Left renal pelvis (tissue), 4 donors: ENCODE measurements around the gene LRP11. TPM values are rescaled to one million over a fixed set of nuclear protein-coding genes. Genes with fewer than 3 reads are reported as not detected.
"Not testable (repeated sequence)": the region's sequence is repeated elsewhere in the genome, so short reads cannot be mapped to it uniquely, and the experiment has no call there.

ENCODE experiments used
- DNase-seq, 4 donors: peaks; one replicate each; pipeline ENCODE4 v3.0.0-alpha.2; 2013; ENCODE audit warnings: low read depth in 4 of 4, low spot score in 3 of 4
- polyA plus RNA-seq, 4 donors: library from polyadenylated mRNA; unstranded; fragments of 120-200 nt; gene quantifications; one replicate each; pipeline ENCODE4 v1.2.1, GENCODE V29; 2013; ENCODE audit not compliant: insufficient read length in 4 of 4

LRP11 gene
- polyA plus RNA-seq, 4 donors = 33.3 to 49.1 (median 36.2) TPM

- no peak for DNase-seq
Observed at GRCh38 chr6:149898966-149899365, 34.8 kb upstream of the LRP11 start.

DNA sequence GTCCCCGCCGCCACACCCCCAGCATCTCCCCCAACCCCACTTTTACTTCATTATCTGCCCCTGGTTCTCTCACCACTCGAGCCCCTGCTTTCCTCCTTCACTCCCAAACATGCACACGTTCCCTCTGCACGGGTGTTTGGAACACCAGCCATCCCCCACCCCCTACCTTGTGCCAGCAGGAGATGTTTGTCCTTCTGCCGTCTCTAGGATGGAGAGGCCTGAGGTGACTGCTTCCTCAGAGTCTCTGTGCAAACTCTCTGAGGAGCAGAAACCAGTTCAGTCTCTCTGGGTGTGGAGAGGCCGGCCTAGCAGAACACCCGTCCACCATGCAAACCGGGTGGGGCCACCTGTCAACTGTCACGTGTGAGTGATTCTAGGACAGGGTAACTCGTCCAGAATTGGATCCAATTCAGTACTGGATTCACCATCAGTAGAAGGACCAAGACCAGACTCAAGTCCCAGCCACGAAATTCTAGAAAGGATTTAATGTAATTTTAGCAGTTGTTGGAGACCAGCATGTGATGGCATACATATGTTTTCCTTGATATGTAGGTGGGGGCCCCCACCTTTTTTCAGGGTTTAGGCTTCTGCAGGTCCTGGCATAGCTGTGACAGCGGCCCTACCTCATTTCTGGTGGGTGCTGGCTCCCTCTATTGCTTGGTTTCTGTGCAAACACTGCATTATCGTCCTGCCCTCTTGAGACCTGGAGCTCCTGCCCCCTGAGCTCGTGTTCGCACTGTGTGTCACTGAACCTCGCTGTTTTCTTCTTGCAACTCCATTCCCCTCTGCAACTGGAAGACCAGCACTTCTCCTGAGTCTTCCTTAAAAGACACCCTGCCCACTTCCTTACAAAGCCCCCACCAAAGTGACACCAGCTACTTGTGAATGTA lies 33.9 kb upstream of the LRP11 start, which contains the start of gene RAET1E:
TSS of gene RAET1E (minus strand) at position 259 of the 890 bp plus-strand sequence. CDS start 7,212 bp downstream, outside the sequence.
- no peak for DNase-seq

- DNase-seq = no peak
Observed at GRCh38 chr6:149897015-149897697, 33.0 kb upstream of the LRP11 start.

DNA sequence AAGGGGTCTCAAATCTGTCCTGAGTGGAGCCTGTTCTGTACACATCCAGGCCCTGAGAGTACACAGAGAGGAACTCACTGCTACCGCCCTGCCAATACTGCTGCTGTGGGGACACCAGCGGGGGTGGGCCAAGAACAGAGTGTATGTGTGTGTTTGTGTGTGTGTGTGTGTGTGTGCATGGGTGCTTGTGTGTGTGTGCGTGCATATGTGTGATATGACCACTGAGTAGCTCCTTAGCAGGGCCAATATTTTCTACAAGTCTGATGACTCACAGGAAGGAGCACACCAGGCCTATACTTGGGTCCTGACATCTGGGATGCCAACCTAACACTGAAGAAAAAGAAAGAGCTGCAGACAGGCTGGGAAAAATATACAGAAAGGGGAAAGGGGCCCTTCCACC lies 32.3 kb upstream of the LRP11 start:
- no peak for DNase-seq

DNA sequence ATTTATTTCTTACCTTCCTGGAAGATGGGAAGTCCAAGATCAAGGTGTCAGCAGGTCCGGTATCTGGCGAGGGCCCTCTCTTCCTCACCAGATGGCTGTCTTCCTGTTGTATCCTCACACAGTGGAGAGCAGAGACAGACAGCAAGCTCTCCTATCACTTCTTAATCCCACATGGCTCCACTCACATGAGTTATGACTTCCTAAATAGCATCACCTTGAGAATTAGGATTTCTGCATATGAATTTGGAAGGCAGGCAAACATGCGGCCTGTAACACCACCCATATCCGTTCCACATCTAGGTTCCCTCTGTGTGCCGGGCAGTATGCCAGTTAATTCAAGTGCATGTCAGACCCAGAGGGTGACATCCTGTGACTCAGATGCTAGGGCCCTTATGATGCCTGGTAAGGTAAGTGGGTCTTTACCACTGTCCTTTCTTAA lies 31.7 kb upstream of the LRP11 start:
- no peak for DNase-seq

DNA sequence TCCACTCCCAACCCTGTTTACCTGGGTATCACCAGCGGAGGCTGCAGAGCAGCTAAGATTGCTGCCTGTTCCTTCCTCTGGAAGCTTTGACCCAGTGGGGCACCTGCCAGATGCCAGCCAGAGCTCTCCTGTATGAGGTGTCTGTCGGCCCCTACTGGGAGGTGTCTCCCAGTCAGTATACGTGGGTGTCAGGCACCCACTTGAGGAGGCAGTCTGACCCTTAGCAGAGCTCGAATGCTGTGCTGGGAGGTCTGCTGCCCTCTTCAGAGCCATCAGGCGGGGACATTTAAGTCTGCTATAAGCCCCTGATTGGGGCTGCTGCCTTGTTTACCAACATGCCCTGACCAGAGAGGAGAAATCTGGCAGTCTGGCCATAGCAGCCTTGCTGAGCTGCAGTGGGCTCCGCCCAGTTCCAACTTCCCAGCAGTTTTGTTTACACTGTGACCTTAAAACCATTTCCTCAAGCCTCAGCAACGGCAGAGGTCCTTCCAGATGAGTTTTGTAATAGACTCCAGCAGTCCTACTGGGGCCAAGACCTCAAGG lies 31.0 kb upstream of the LRP11 start:
- DNase-seq = no peak

DNA sequence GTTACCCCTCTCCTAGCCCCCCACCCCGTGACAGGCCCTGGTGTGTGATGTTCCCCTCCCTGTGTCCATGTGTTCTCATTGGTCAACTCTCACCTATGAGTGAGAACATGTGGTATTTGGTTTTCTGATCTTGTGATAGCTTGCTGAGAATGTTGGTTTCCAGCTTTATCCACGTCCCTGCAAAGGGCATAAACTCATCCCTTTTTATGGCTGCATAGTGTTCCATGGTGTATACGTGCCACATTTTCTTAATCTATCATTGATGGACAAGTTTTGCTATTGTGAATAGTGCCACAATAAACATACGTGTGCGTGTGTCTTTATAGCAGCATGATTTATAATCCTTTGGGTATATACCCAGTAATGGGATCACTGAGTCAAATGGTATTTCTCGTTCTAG lies 27.7 kb upstream of the LRP11 start:
- DNase-seq = not testable (repeated sequence)

DNA sequence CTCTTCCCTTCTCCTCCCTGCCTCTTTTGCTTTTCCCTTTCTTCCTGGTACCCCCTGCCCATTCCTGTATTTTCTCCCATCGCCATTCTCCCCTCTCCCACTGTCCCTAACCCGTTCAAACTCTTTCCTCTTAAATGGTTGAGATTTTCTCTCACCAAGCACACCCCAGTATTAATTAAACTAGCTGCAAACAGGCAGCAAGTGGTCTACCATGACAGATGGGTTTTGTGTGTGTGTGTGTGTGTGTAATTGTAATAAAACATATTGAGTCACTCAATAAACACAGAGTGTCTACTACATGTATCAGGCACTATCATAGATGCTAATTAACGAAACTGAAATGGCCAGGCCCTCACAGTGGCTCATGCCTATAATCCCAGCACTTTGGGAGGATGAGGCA lies 27.1 kb upstream of the LRP11 start:
- DNase-seq = no peak

GRCh38 chr6:149890629-149891045 lies 26.5 kb upstream of the LRP11 start:
- no peak for DNase-seq

GRCh38 chr6:149889326-149889725 lies 25.2 kb upstream of the LRP11 start:
- no peak for DNase-seq

DNA sequence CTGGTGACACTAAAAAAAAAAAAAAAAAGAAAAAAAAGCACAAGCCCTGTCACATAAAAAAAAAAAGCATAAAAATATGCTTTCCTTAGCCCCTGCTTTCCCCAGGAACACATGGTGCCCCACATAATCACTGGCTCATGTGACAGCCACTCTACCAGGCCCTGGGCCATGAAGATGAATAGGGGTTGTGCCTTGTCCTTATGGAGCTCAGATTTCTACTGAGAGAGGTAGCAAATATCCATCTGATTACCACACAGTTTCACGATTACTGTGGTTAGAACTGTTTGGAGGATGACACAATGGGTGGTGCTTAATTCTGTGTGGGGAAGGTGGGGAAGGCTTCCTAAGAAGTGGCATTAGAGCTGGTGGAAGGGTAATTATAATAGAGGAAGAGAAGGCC lies 24.5 kb upstream of the LRP11 start:
- no peak for DNase-seq

DNA sequence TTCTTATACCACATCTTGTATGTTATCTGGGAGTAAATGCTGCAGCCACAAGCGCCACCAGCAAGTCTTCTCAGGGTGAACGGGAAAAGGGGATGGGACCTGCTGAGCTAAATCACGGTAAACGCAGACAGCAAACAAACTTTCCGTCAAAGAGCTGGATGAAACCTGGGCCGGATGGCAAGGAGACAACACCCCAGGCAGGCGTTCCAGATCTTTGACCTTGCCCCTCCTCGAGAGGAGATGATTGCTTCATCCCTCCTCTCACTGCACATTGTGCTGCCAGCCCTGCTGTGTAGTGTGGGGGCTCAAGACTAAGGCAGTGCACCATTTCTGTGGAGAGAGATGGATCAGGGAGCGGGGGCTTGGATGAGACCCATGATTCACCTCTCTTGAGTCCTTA lies 23.9 kb upstream of the LRP11 start:
- DNase-seq = no peak

- no peak for DNase-seq
Observed at GRCh38 chr6:149887343-149887742, 23.2 kb upstream of the LRP11 start.

DNA sequence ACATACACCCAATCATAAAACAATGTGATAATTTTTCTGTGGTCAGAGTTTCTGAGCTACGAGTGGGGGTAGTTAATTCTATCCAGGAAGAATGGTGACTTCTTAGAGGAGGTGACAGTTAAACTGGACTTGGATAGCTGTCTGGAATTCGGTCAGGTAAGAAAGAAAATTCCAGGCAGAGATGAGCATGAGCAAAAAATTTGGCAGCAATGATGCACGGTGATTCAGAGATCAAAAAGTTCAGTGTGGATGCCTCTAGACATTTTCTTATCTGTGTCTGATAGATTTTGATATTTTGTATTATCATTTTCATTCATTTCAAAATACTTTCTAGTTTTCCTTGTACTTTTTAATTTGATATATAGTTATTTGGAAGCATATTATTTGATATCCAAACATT lies 21.7 kb upstream of the LRP11 start:
- DNase-seq = no peak

DNA sequence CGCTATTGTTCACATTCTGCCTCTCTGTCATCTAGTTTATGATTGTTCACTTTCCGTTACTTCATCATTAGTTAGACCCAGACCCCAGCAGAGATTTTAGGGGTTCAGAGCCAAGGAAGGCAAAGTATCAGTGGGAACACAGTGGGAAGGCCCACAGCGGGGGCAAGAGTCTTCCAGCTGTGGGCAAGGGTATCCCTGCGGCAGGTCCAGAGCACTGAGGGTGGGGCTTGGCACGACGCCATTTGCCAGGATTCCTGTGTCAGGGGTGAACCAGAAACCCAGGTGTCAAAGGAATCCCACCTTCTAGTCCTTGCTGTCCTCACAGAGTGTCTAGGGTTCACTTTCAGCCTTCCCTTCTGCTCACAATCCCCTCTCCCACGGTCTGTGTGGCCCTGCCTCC lies 20.5 kb upstream of the LRP11 start:
- DNase-seq = no peak

DNA sequence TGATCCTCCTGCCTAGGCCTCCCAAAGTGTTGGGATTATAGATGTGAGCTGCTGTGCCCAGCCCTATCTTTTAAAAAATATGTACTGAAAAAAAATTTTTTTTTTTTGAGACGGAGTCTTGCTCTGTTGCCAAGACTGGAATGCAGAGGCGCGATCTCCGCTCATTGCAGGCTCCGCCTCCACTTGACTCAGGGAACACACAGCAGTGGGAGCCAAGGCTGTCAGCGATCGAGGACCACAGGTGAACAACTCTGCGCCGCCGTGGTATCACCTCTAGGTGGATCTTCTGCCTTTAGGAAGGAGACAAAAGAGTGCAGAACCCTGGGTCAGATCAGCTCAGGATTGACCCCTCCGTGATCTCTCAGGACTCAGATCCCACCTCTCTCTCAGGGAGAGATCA lies 20.1 kb upstream of the LRP11 start:
- no peak for DNase-seq

DNA sequence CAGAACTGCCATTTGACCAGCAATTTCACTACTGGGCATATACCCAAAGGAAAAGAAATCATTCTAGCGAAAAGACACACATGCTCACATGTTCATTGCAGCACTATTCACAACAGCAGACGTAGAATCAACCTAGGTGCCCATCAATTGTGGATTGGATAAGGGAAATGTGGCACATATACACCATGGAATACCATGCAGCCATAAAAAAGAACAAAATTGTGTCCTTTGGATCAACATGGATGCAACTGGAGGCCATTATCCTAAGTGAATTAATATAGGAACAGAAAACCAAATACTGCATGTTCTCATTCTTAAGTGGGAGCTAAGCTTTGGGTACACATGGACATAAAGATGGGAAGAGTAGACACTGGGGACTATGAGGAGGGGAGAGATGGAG lies 17.7 kb upstream of the LRP11 start:
- DNase-seq = no peak

- no peak for DNase-seq
Observed at GRCh38 chr6:149881066-149881766, 17.1 kb upstream of the LRP11 start.

GRCh38 chr6:149877659-149878058 lies 13.5 kb upstream of the LRP11 start:
- DNase-seq = no peak

DNA sequence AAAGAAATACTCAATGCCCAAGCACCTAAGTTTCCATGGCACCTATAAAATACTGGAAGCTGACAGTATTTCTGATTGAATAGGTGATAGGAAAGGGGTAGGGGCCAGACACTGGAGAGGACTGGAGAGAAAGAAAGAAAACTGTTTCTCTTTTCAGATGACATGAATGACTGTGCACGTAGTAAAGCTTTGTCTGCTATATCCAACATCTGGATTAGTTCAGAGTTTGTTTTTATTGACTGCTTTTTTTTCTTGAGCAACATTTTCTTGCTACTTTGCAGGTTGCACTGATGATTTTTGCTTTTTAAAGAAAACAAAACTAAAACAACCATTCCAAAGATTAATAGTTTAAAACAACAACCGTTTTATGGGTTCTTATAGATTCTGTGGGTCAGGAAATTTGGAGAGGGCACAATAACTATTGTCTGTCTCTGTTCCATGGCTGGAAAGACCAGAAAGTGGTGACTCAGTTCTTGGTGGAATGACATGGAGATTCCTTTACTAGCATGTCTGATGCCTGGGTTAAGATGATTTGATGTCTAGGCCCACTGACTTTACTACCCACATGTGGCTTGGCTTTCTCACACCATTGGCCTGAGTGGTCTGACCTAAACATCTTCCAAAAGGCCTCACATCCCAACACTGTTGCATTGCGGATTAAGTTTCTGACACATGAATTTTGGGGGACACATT lies 12.2 kb upstream of the LRP11 start:
- DNase-seq = no peak
